NOMO-1 treated with DMSO at 0.1 percent for 48 hours (cell line): Measurements from ENCODE around the gene ZBTB48.

Experiments used
- DNase-seq: peaks from one replicate; lab custom pipeline; 2025; ENCODE audit not compliant: unreplicated experiment; lab: John Stamatoyannopoulos, UW

The ZBTB48 gene

GRCh38 chr1:6572653-6573383 is 7.0 kb upstream of the ZBTB48 start:
- no peak for DNase-seq

- DNase-seq, result no peak
Observed at GRCh38 chr1:6574025-6574620, 5.7 kb upstream of the ZBTB48 start.

- DNase-seq, result no peak
Observed at GRCh38 chr1:6574818-6575217, 5.0 kb upstream of the ZBTB48 start.

GRCh38 chr1:6577831-6578525 is 1.8 kb upstream of the ZBTB48 start:
- no peak for DNase-seq

GRCh38 chr1:6578624-6579373 is 995 bp upstream of the ZBTB48 start:
- no peak for DNase-seq

GRCh38 chr1:6580119-6580592 is 362 bp downstream of the ZBTB48 start:
- peak; percentile 52 for DNase-seq

- peak; percentile 25 for DNase-seq
Observed at GRCh38 chr1:6580593-6581409, 1.0 kb downstream of the ZBTB48 start.

- DNase-seq, result peak; percentile 61
Observed at GRCh38 chr1:6581561-6582305, 1.9 kb downstream of the ZBTB48 start.

- no peak for DNase-seq
Observed at GRCh38 chr1:6582370-6582769, 2.6 kb downstream of the ZBTB48 start.

GRCh38 chr1:6584126-6585080 is 4.6 kb downstream of the ZBTB48 start:
- DNase-seq, result no peak

GRCh38 chr1:6585081-6585722 is 5.4 kb downstream of the ZBTB48 start:
- no peak for DNase-seq

- no peak for DNase-seq
Observed at GRCh38 chr1:6585841-6586240, 6.0 kb downstream of the ZBTB48 start.

- no peak for DNase-seq
Observed at GRCh38 chr1:6586404-6586816, 6.6 kb downstream of the ZBTB48 start.

GRCh38 chr1:6587261-6588005 is 7.6 kb downstream of the ZBTB48 start:
- no peak for DNase-seq

GRCh38 chr1:6588128-6588892 is 8.5 kb downstream of the ZBTB48 start:
- no peak for DNase-seq

- no peak for DNase-seq
Observed at GRCh38 chr1:6588893-6589520, 9.2 kb downstream of the ZBTB48 start.
